HCT116 (cell line): Measurements from ENCODE around the gene PFN3.

ENCODE experiments used
- CTCF ChIP-seq, 3 experiments: fragments of 200-600 bp in 1 of 3; sonication (generic) in 1 of 3; IDR thresholded peaks in 2 of 3; conservative IDR thresholded peaks in 1 of 3; 2 replicates each; pipeline ENCODE4 v1.5.1; 2012 to 2017; ENCODE audit warnings: low read depth in 2 of 3, low read length in 2 of 3, antibody characterized with exemption in 1 of 3, borderline replicate concordance in 1 of 3, control low read depth in 1 of 3, mild to moderate bottlenecking in 1 of 3, mixed read lengths in 1 of 3, mixed run types in 1 of 3, moderate library complexity in 1 of 3; ENCODE audit not compliant: insufficient read depth in 1 of 3
- EZH2 ChIP-seq: fragments of 200-600 bp; sonication (generic); IDR thresholded peaks from 2 replicates; pipeline ENCODE4 v1.6.1; 2017; ENCODE audit warnings: antibody characterized with exemption, mixed run types
- MAX ChIP-seq: IDR thresholded peaks from 2 replicates; pipeline ENCODE4 v1.6.1; 2012
- POLR2A ChIP-seq: IDR thresholded peaks from 2 replicates; pipeline ENCODE4 v1.7.0; 2011; ENCODE audit warnings: borderline replicate concordance; ENCODE audit not compliant: insufficient read depth, insufficient read length; ENCODE audit errors: extremely low read depth
- POLR2AphosphoS5 ChIP-seq: IDR thresholded peaks from 2 replicates; pipeline ENCODE4 v1.6.1; 2011; ENCODE audit warnings: mild to moderate bottlenecking, low read depth, low read length, moderate library complexity
- REST ChIP-seq: IDR thresholded peaks from 2 replicates; pipeline ENCODE4 v1.6.1; 2012; ENCODE audit warnings: low read depth
- SIN3A ChIP-seq: IDR thresholded peaks from 2 replicates; pipeline ENCODE4 v1.6.1; 2012; ENCODE audit warnings: low read depth
- YY1 ChIP-seq: IDR thresholded peaks from 2 replicates; pipeline ENCODE4 v1.6.1; 2011; ENCODE audit warnings: low read length, low read depth, moderate library complexity, mild to moderate bottlenecking; ENCODE audit not compliant: insufficient replicate concordance; ENCODE audit errors: extremely low read depth

GRCh38 chr5:177443144-177443983 lies 42.9 kb upstream of the PFN3 start:
- no peak for TF ChIP-seq MAX
- no peak for TF ChIP-seq EZH2
- TF ChIP-seq CTCF (IDR thresholded peaks at IDR 0.05 in 2 of 3, conservative IDR thresholded peaks at IDR 0.05 in 1 of 3; ENCODE audit: borderline replicate concordance in 1 of 3, insufficient read depth in 1 of 3, low read depth in 2 of 3, low read length in 2 of 3): no peak
- no peak for TF ChIP-seq REST
- no peak; the same call in 1 of the 2 replicates for TF ChIP-seq POLR2AphosphoS5
- TF ChIP-seq YY1: no peak
- no peak for TF ChIP-seq POLR2A
- no peak for TF ChIP-seq SIN3A
